Measurements from ENCODE around the gene ARHGAP23. TPM values are rescaled to one million over a fixed set of nuclear protein-coding genes. Genes with fewer than 3 reads are reported as not detected.

Gene ARHGAP23
- total and polyA plus RNA-seq, 10 of the 15 experiments (the other 5 are each of a cell fraction or from before 2014, with no cell fraction given): 0.23 to 5.8 (median 2.1) TPM

DNA sequence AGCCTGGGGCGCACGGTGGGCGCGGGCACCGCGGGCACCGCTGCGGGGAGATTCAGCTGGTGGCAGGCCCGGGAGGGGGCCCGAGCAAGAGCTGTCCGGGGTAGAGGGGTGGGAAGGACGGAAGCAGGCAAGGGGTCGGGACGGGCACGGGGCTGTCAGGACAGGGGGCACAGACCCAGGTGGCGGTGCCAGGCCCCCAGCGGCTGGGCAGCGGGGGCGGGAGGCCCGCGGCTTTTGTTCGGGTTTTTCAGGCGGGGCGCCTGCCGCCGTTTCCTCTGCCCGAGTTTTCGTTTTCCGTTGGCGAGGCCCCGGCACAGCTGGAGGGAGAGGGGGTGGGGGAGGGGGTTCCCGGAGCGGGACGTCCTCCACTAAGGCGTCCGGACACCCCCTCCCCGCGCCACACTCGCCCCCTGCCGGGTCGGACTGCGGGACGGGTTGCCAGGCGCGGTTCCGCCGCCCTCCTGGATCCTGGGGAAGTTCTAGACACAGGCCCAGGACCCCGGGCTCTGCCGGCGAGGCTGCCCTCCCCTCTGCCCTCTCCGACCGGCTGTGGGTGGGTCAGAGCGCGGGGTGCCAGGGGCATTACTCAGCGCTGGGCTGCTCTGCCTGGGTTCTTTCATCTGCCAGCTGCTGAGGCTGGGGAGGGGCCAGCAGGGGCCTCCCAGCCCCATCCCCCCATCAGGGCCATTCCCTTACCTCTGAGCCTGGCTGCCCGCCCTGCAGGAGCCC lies 543 bp downstream of the ARHGAP23 start:
- BruUV-seq (replicated peaks): no TSS peak
- POLR2A ChIA-PET: interaction anchor here (0.6 kb wide), 2 partner anchors 77 to 265 kb away, joined by 3 read pairs; no protein-coding TSS in a partner anchor
- H3K27ac ChIP-seq (ENCODE audit: control insufficient read depth, insufficient read depth): no peak overlapping the region

More for the DNA sequence above, 543 bp downstream of the ARHGAP23 start:
- Histone ChIP-seq H3K79me2 (ENCODE audit: control insufficient read depth, insufficient read depth, low read length) (no peaks in the 10 kb centered on the region), H3K27me3 (replicated peaks in 1 of 2; ENCODE audit: control insufficient read depth in 2 of 2, insufficient read depth in 2 of 2, low read length in 1 of 2) (no peaks in the 10 kb centered on the region; a peak in 1 of 4 replicates), H2AFZ (ENCODE audit: control insufficient read depth, low read depth, low read length) (peak overlapping the region; percentile 67), H3K9me3 (replicated peaks; ENCODE audit: control insufficient read depth, insufficient read depth, low read length) (no peaks in the 10 kb centered on the region), H3K4me1 (ENCODE audit: control insufficient read depth, insufficient read depth, low read length) (peaks cover 4% of the 10 kb centered on the region), H3K36me3 (ENCODE audit: control insufficient read depth in 2 of 2, insufficient read depth in 2 of 2, low read length in 1 of 2) (no peaks in the 10 kb centered on the region), H4K20me1 (ENCODE audit: control insufficient read depth, insufficient read depth) (no peaks in the 10 kb centered on the region), H3K4me2 (ENCODE audit: control insufficient read depth, insufficient read depth) (peak overlapping the region; percentile 76), H3K9ac (ENCODE audit: control insufficient read depth, insufficient read depth, low read length) (peak overlapping the region; percentile 35; the same call in 1 of the 2 replicates), H3K4me3 (peak overlapping the region; percentile 80; the same call in 1 of the 2 replicates)
- 3% methylated on average over 38 of the region's 56 CpGs for WGBS (ENCODE audit: insufficient coverage, insufficient replicate concordance, low lambda C conversion rate, missing lambda C conversion rate)
- in situ Hi-C loops (cut with MboI) (no loop called here), intact Hi-C loops (cut with micrococcal nuclease; ENCODE audit: unreplicated experiment) (loop anchor here (10.0 kb wide), 1 partner anchor 156 kb away; no protein-coding TSS in a partner anchor)
- SMC1A ChIA-PET (ENCODE audit: uncharacterized antibody, unreplicated experiment): no interaction called here
- DNase-seq (ENCODE audit: low read depth, low spot score) (no peak), FAIRE-seq (no peak), ATAC-seq (peak; percentile 49)
- TF ChIP-seq IKZF1 (conservative IDR thresholded peaks at IDR 0.05) (peak; percentile 35; the same call in 1 of the 2 replicates), CREB1 (IDR thresholded peaks at IDR 0.05; ENCODE audit: low read depth) (no peak), TCF12 (IDR thresholded peaks at IDR 0.05; ENCODE audit: low read depth, low read length) (0 out of 2 replicates have a peak, but pooled peaks have one; percentile 26), TCF3 (IDR thresholded peaks at IDR 0.05; ENCODE audit: borderline replicate concordance, insufficient read depth, low read depth, low read length) (peak; percentile 50; the same call in 1 of the 2 replicates), SUPT20H (IDR thresholded peaks at IDR 0.05; ENCODE audit: borderline replicate concordance, control insufficient read depth, low read depth, low read length) (no peak), EGR1 (IDR thresholded peaks at IDR 0.05; ENCODE audit: borderline replicate concordance in 1 of 2, low read depth in 2 of 2, low read length in 2 of 2) (0 out of 3 replicates have a peak, but pooled peaks of 1 of the 2 experiments have one; percentile 47)
- TF ChIP-seq, protein P1, sequence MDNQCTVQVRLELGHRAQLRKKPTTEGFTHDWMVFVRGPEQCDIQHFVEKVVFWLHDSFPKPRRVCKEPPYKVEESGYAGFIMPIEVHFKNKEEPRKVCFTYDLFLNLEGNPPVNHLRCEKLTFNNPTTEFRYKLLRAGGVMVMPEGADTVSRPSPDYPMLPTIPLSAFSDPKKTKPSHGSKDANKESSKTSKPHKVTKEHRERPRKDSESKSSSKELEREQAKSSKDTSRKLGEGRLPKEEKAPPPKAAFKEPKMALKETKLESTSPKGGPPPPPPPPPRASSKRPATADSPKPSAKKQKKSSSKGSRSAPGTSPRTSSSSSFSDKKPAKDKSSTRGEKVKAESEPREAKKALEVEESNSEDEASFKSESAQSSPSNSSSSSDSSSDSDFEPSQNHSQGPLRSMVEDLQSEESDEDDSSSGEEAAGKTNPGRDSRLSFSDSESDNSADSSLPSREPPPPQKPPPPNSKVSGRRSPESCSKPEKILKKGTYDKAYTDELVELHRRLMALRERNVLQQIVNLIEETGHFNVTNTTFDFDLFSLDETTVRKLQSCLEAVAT (IDR thresholded peaks at IDR 0.05): no peak
- RAD21 ChIA-PET (ENCODE audit: unreplicated experiment): interaction anchor here (1.0 to 2.5 kb wide), 3 partner anchors 14 to 239 kb away, joined by 3 to 6 read pairs (median 6); no protein-coding TSS in a partner anchor
- CTCF ChIA-PET: interaction anchor here (0.6 to 1.6 kb wide), 3 partner anchors 14 to 36 kb away, joined by 3 to 4 read pairs (median 3); no protein-coding TSS in a partner anchor
